Astrocyte (in vitro differentiated cells and primary cell): Measurements from ENCODE around the gene RAF1. TPM values are rescaled to one million over a fixed set of nuclear protein-coding genes. Genes with fewer than 3 reads are reported as not detected.

ENCODE experiments used
- DNase-seq: peaks from one replicate; pipeline ENCODE4 v3.0.0-alpha.2; 2010; ENCODE audit warnings: low read depth
- FAIRE-seq: peaks from 2 replicates; lab custom pipeline; 2011; peaks lifted over from hg19 to GRCh38; lab: Jason Lieb, UNC
- H2AFZ ChIP-seq: 2 replicates; pipeline ENCODE4 v1.6.0; 2012; ENCODE audit warnings: low read depth, low read length, inconsistent platforms
- H3K27ac ChIP-seq: 2 replicates; pipeline ENCODE4 v1.5.1; 2011; ENCODE audit warnings: low read depth, low read length, inconsistent platforms
- H3K27me3 ChIP-seq: 2 replicates; pipeline ENCODE4 v1.6.0; 2011; ENCODE audit warnings: low read length, inconsistent platforms; ENCODE audit not compliant: insufficient read depth
- H3K36me3 ChIP-seq: 2 replicates; pipeline ENCODE4 v1.5.1; 2011; ENCODE audit warnings: low read length, inconsistent platforms; ENCODE audit not compliant: insufficient read depth
- H3K4me1 ChIP-seq: 2 replicates; pipeline ENCODE4 v1.5.1; 2011; ENCODE audit warnings: low read length, inconsistent platforms; ENCODE audit not compliant: insufficient read depth
- H3K4me2 ChIP-seq: 2 replicates; pipeline ENCODE4 v1.6.0; 2012; ENCODE audit warnings: low read length, inconsistent platforms
- H3K4me3 ChIP-seq: 2 replicates; pipeline ENCODE4 v1.5.1; 2011; ENCODE audit warnings: low read depth, mild to moderate bottlenecking, low read length, inconsistent platforms; ENCODE audit not compliant: insufficient read depth
- H3K79me2 ChIP-seq: 2 replicates; pipeline ENCODE4 v1.6.0; 2012; ENCODE audit warnings: mild to moderate bottlenecking, low read length, inconsistent platforms; ENCODE audit not compliant: insufficient read depth
- H3K9ac ChIP-seq: 2 replicates; pipeline ENCODE4 v1.6.0; 2012; ENCODE audit warnings: mild to moderate bottlenecking, low read length, inconsistent platforms
- H3K9me3 ChIP-seq: 2 replicates; pipeline ENCODE4 v1.5.1; 2012; ENCODE audit warnings: low read depth, mild to moderate bottlenecking, low read length, inconsistent platforms; ENCODE audit not compliant: insufficient read depth
- H4K20me1 ChIP-seq: 2 replicates; pipeline ENCODE4 v1.6.0; 2012; ENCODE audit warnings: low read length, inconsistent platforms; ENCODE audit not compliant: insufficient read depth
- H3K27ac Mint-ChIP-seq: one replicate; pipeline ENCODE4 v1.8.0; 2021; ENCODE audit warnings: mild to moderate bottlenecking, mixed read lengths; ENCODE audit not compliant: unreplicated experiment
- H3K27me3 Mint-ChIP-seq: one replicate; pipeline ENCODE4 v1.8.0; 2021; ENCODE audit warnings: low read depth, mixed read lengths; ENCODE audit not compliant: unreplicated experiment
- H3K36me3 Mint-ChIP-seq: one replicate; pipeline ENCODE4 v1.8.0; 2021; ENCODE audit warnings: low read depth, mixed read lengths; ENCODE audit not compliant: unreplicated experiment
- H3K4me1 Mint-ChIP-seq: one replicate; pipeline ENCODE4 v1.8.0; 2021; ENCODE audit warnings: low read depth, mixed read lengths; ENCODE audit not compliant: unreplicated experiment
- H3K4me3 Mint-ChIP-seq: one replicate; pipeline ENCODE4 v1.8.0; 2021; ENCODE audit warnings: mild to moderate bottlenecking, moderate library complexity, mixed read lengths; ENCODE audit not compliant: unreplicated experiment
- H3K9me3 Mint-ChIP-seq: one replicate; pipeline ENCODE4 v1.8.0; 2021; ENCODE audit warnings: mild to moderate bottlenecking, mixed read lengths; ENCODE audit not compliant: unreplicated experiment
- CTCF ChIP-seq: IDR thresholded peaks from 2 replicates; pipeline ENCODE4 v1.5.1; 2011; ENCODE audit warnings: low read depth, mild to moderate bottlenecking, inconsistent platforms, low read length, moderate library complexity; ENCODE audit not compliant: insufficient read depth
- EZH2 ChIP-seq: IDR thresholded peaks from 2 replicates; pipeline ENCODE4 v1.6.1; 2012; ENCODE audit warnings: mild to moderate bottlenecking, low read length, inconsistent platforms; ENCODE audit not compliant: insufficient read depth
- total RNA-seq: library from RNA; stranded (reverse); gene quantifications from 2 replicates; pipeline ENCODE4 v1.2.1, GENCODE V29; 2021

Gene RAF1
- total RNA-seq, 1 donor from 2014 or later: 80.9 TPM

- Histone ChIP-seq H3K9me3 (no peaks in the 10 kb centered on the region), H3K79me2 (peaks cover 84% of the 10 kb centered on the region), H3K27ac (no peak overlapping the region), H3K4me3 (no peak overlapping the region), H3K27me3 (no peaks in the 10 kb centered on the region), H4K20me1 (peaks cover 73% of the 10 kb centered on the region), H3K4me1 (peaks cover 11% of the 10 kb centered on the region), H3K36me3 (no peaks in the 10 kb centered on the region), H3K9ac (no peak overlapping the region), H2AFZ (no peak overlapping the region), H3K4me2 (no peak overlapping the region)
- no peak for FAIRE-seq
- Mint-ChIP-seq H3K4me3 (no peak overlapping the region), H3K4me1 (peaks cover 45% of the 10 kb centered on the region), H3K27ac (peak overlapping the region; percentile 36), H3K36me3 (peaks cover 2% of the 10 kb centered on the region), H3K27me3 (no peaks in the 10 kb centered on the region), H3K9me3 (no peaks in the 10 kb centered on the region)
- TF ChIP-seq CTCF (no peak), EZH2 (no peak)
- DNase-seq: no peak
Measured at GRCh38 chr3:12560505-12561190, 103.3 kb downstream of the RAF1 start.

GRCh38 chr3:12559520-12559919, 104.4 kb downstream of the RAF1 start:
- H3K4me3 ChIP-seq: no peak overlapping the region
- H3K4me1 Mint-ChIP-seq: peaks cover 41% of the 10 kb centered on the region
- FAIRE-seq (no peak), DNase-seq (no peak)
- H2AFZ ChIP-seq: no peak overlapping the region
- peak overlapping the region; percentile 100 for H3K4me2 ChIP-seq
- no peaks in the 10 kb centered on the region for H3K36me3 Mint-ChIP-seq
- H3K27me3 Mint-ChIP-seq: no peaks in the 10 kb centered on the region
- H3K4me1 ChIP-seq: peaks cover 11% of the 10 kb centered on the region
- H3K27me3 ChIP-seq: no peaks in the 10 kb centered on the region
- H3K4me3 Mint-ChIP-seq: peak overlapping the region; percentile 40
- H3K27ac ChIP-seq: no peak overlapping the region
- no peak overlapping the region for H3K9ac ChIP-seq
- H4K20me1 ChIP-seq: peaks cover 61% of the 10 kb centered on the region
- no peaks in the 10 kb centered on the region for H3K9me3 Mint-ChIP-seq
- no peak overlapping the region for H3K27ac Mint-ChIP-seq
- H3K79me2 ChIP-seq: peaks cover 73% of the 10 kb centered on the region
- H3K9me3 ChIP-seq: no peaks in the 10 kb centered on the region
- TF ChIP-seq EZH2: no peak
- TF ChIP-seq CTCF: no peak
- H3K36me3 ChIP-seq: no peaks in the 10 kb centered on the region

DNA sequence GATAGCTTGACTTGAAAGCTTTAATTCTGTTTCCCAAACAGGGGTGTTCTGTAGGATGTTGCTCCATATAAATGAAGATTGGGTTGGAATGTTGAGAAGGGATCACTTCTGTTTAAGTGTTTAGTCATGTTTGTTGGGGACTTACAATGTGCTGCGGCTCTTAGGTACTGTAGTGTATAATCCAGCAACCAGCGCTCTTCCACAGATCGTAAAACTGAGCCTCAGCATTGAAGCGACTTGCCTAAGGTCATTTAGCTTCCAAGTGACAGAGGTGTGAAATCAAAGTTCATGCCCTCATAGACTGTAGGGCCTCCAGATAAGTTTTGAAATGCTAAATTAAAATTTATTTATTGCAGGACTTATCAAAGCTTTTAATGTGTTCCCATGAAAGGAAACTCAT, 105.2 kb downstream of the RAF1 start:
- peak overlapping the region; percentile 12 for H3K27ac Mint-ChIP-seq
- peak overlapping the region; percentile 94 for H3K4me3 ChIP-seq

More for the DNA sequence above, 105.2 kb downstream of the RAF1 start:
- Mint-ChIP-seq H3K27me3 (no peaks in the 10 kb centered on the region), H3K4me3 (peak overlapping the region; percentile 98), H3K36me3 (no peaks in the 10 kb centered on the region), H3K4me1 (peaks cover 40% of the 10 kb centered on the region), H3K9me3 (no peaks in the 10 kb centered on the region)
- FAIRE-seq (no peak), DNase-seq (no peak)
- H3K4me1 ChIP-seq: peaks cover 11% of the 10 kb centered on the region
- H3K27me3 ChIP-seq: no peaks in the 10 kb centered on the region
- H3K9me3 ChIP-seq: no peaks in the 10 kb centered on the region
- peaks cover 65% of the 10 kb centered on the region for H3K79me2 ChIP-seq
- H3K4me2 ChIP-seq: peak overlapping the region; percentile 100
- H3K36me3 ChIP-seq: no peaks in the 10 kb centered on the region
- H3K9ac ChIP-seq: no peak overlapping the region
- H2AFZ ChIP-seq: no peak overlapping the region
- TF ChIP-seq CTCF (no peak), EZH2 (no peak)
- peaks cover 60% of the 10 kb centered on the region for H4K20me1 ChIP-seq
- H3K27ac ChIP-seq: no peak overlapping the region
